GM12874 (cell line): Measurements from ENCODE around the gene KRT17.

Experiments
- CTCF ChIP-seq: IDR thresholded peaks from 2 replicates; pipeline ENCODE4 v1.5.1; 2011; ENCODE audit warnings: low read depth, mild to moderate bottlenecking, control low read depth, low read length, moderate library complexity; ENCODE audit not compliant: insufficient read depth

KRT17 gene

GRCh38 chr17:41629826-41630670 is 5.7 kb upstream of the KRT17 start:
- TF ChIP-seq CTCF, result no peak

- TF ChIP-seq CTCF, result no peak
These were observed 4.9 kb upstream of the KRT17 start for GRCh38 chr17:41629316-41629715.

- no peak for TF ChIP-seq CTCF
These were observed 3.1 kb upstream of the KRT17 start for GRCh38 chr17:41627316-41628072.

GRCh38 chr17:41625602-41626001 is 1.2 kb upstream of the KRT17 start:
- TF ChIP-seq CTCF, result no peak

- no peak for TF ChIP-seq CTCF
These were observed 2.5 kb downstream of the KRT17 start for GRCh38 chr17:41621916-41622315.

GRCh38 chr17:41620583-41621434 is 3.6 kb downstream of the KRT17 start:
- no peak for TF ChIP-seq CTCF
